Lower leg skin (tissue), 4 donors: Measurements from ENCODE around the gene VWCE. TPM values are rescaled to one million over a fixed set of nuclear protein-coding genes. Genes with fewer than 3 reads are reported as not detected.

Source experiments
- DNase-seq, 2 donors: peaks; one replicate each; pipeline ENCODE4 v3.0.0-alpha.2; 2019; ENCODE audit warnings: low spot score in 2 of 2
- H3K4me3 ChIP-seq: fragments of 200-600 bp; sonication (generic); 2 replicates; pipeline ENCODE4 v1.5.1; 2017; ENCODE audit warnings: mild to moderate bottlenecking, low read depth; ENCODE audit not compliant: poor library complexity, severe bottlenecking
- POLR2A ChIP-seq, 2 donors: fragments of 450-650 bp; IDR thresholded peaks; one replicate each; pipeline ENCODE4 v1.6.1; 2016 to 2017; ENCODE audit warnings: antibody characterized with exemption in 2 of 2, mild to moderate bottlenecking in 1 of 2, moderate library complexity in 1 of 2
- WGBS, 2 donors: methylation state at CpG; one replicate each; pipeline ENCODE4 v1.1.5; 2018; 5-methylcytosine and 5-hydroxymethylcytosine counted together
- intact Hi-C: fragments of 100-400 bp; cut with DNase I; formaldehyde crosslinking; loops from one replicate; pipeline ENCODE4 v1.15.0; 2023; ENCODE audit warnings: low total_unique reads
- total RNA-seq, 4 donors: library from RNA; depleted of rRNA; stranded (reverse); fragments of >200 nt; gene quantifications; one replicate each; pipeline ENCODE4 v1.1.0, GENCODE V29; 2016
- TF ChIP-seq, protein P1 (sequence below), 3 donors: fragments of 450-650 bp; IDR thresholded peaks; one replicate each; pipeline ENCODE4 v1.5.1; 2016; ENCODE audit warnings: antibody characterized with exemption in 3 of 3, mild to moderate bottlenecking in 3 of 3, moderate library complexity in 2 of 3

VWCE gene
- total RNA-seq, 4 donors from 2014 or later = 0.22 to 0.68 TPM; not detected in 2

DNA sequence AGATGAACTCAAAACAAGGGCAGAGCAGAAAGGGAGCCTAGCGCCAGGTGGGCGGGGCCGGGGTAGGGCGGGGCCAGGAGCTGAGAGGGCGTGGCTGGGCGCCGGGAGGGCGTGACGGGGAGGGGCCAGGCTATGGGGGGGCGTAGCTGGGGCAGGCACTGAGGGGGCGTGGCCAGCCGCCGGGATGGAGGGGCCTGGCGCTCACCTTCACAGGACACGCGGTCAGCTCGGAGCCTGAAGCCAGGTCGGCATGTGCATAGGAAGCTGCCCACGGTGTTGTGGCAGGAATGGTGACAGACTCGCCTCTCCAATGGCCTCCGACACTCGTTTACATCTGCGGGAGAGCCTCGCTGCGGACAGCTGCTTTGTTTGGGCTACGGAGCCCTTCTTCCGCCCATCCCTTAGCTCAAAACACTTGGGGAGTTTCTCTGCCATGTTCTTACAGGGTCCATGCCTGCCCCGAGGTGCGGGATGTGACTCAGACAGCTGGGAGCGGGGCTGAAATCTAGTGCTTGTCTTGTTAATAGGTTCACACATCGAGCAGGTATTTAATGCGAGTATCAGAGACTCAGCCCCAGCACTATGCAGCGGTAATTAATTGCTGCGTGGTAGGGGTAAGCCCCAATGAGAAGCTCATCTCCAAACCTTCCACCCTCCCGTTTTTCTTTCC, 13.4 kb downstream of the VWCE start:
- intact Hi-C loops = no loop called here
- no peak for DNase-seq
- H3K4me3 ChIP-seq = no peak overlapping the region
- TF ChIP-seq, protein P1, sequence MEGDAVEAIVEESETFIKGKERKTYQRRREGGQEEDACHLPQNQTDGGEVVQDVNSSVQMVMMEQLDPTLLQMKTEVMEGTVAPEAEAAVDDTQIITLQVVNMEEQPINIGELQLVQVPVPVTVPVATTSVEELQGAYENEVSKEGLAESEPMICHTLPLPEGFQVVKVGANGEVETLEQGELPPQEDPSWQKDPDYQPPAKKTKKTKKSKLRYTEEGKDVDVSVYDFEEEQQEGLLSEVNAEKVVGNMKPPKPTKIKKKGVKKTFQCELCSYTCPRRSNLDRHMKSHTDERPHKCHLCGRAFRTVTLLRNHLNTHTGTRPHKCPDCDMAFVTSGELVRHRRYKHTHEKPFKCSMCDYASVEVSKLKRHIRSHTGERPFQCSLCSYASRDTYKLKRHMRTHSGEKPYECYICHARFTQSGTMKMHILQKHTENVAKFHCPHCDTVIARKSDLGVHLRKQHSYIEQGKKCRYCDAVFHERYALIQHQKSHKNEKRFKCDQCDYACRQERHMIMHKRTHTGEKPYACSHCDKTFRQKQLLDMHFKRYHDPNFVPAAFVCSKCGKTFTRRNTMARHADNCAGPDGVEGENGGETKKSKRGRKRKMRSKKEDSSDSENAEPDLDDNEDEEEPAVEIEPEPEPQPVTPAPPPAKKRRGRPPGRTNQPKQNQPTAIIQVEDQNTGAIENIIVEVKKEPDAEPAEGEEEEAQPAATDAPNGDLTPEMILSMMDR (IDR thresholded peaks at IDR 0.05) = no peak
- no peak for TF ChIP-seq POLR2A (IDR thresholded peaks at IDR 0.05)
- 29 to 30% methylated on average over 22 to 34 of the region's 35 CpGs for WGBS, 2 donors

DNA sequence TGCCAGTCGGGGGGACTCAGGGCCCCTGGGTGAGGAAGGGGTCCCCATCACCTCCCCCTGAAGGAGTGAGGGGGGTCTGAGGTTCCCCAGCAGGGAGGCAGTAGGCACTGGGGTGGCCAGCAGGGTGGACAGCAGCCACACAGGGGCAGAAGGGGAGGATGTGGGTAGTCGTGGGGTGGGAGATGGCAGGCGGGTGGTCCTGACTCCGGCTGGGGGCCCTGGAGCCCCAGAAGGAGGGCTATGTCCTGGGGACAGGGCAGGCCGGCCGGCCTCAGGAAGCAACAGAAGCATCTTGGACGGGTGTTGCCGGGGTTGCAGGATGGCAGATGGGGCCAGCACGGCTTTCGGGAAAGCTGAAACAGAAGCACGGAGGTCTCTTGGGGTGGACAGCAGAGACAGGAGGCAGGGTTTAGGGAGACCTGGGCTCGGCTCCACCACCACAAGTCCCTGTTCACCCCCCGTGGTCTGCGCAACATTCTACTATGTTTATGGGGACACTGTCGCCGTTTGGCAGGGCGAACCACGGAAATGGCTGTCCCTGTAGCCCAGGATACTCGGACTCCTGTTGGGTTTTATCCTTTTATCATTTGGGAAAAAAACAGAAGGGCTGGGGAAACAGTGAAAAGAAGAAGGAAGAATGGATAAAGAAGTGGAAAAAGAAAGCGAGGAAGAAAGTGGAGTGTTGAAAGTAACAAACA, 14.1 kb downstream of the VWCE start:
- TF ChIP-seq POLR2A (IDR thresholded peaks at IDR 0.05) = no peak
- TF ChIP-seq, protein P1 (IDR thresholded peaks at IDR 0.05) = no peak
- intact Hi-C loops = no loop called here
- no peak overlapping the region for H3K4me3 ChIP-seq
- 80 to 86% methylated on average over 20 of the region's 20 CpGs for WGBS, 2 donors
- DNase-seq = no peak

DNA sequence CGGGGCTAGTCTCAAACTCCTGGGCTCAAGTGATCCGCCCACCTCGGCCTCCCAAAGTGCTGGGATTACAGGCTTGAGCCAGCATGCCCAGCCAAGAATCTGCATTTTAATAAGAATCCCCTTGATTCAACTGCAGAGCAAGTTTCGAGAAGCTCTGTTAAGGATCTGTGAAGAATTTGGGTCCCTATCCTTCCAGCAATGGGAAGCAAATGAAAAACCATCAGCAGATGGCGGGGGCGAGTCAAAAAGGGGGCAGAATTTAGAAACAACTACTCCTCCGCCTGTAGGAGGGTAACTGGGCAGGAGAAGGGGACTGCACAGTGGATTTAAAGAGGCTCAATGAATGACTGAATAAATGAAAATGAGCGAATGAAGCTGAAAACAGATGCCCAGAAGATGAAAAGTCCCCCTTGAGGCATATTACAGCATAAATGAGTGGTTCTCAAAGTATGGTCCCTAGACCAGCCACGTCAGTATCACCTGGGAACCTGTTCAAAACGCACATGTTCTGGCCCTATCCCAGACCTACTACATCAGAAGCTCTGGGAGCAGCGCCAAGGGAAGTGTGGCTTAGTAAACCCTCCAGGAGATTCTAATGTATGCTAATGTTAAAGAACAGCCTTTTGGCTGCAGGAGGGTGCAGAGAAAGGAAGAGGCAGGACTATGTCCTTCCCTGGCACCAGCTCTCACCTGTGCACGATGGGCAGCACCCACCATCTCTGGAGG, 15.0 kb downstream of the VWCE start:
- DNase-seq = peak in 1 of 2 donors; percentile 69
- 53 to 64% methylated on average over 12 of the region's 12 CpGs for WGBS, 2 donors
- TF ChIP-seq, protein P1 (IDR thresholded peaks at IDR 0.05) = no peak
- TF ChIP-seq POLR2A (IDR thresholded peaks at IDR 0.05) = no peak
- H3K4me3 ChIP-seq = no peak overlapping the region
- intact Hi-C loops = no loop called here

DNA sequence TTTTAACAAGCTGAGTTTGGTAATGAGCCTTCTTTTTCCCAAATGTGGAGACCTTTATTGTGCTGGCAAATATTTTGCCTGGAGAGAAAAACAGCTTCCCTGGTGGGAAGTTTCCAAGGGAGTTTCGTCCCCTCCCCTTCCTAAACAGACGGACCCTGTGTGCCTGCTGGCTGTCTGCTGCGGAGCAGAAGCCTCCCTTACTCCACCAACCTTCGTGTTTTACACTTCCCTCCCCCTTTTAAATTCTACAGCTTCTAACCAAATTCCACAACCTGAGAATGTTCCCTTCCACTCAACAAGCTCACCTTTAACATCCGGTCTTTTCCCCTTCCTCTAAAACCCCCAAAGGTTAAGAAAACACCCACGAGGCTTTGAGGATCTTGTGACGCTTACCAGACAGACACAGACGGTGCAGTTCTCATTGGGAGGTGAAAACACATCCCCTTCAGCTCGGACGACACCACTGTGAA, 17.1 kb downstream of the VWCE start:
- 47 to 50% methylated on average over 10 of the region's 10 CpGs for WGBS, 2 donors
- intact Hi-C loops = no loop called here

DNA sequence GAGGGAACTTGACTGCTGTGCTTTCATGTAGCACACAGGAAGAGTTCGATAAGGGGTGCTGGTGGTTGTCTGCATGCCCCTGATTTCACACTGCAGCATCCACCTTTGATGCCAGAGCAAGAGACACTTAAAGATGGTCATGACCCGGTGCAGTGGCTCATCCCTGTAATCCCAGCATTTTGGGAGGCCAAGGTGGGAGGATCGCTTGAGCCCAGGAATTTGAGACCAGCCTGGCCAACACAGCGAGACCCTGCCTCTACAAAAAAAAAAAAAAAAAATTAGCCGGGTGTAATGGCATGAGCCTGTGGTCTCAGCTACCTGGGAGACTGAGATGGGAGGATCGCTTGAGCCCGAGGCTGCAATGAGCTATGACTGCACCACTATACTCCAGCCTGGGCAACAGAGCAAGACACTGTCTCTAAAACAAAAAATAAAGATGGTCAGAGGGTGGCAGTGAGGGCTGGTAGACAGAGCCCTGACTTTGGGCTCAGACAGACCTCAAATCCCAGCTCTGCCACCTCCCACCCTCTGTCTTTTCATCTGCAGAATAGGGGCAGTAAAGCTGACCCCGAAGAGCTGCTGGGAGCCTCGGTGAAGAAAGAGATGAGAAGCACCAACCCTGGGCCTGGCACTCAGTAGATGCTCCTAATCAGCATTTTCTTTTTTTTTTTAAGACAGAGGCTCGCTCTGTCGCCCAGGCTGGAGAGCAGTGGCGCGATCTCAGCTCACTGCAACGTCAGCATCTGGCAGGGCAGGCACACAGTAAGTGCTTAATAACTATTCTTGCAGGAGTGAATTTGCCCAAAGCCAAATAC, 17.7 kb downstream of the VWCE start:
- H3K4me3 ChIP-seq = no peak overlapping the region
- intact Hi-C loops = no loop called here
- no peak for DNase-seq
- WGBS, 2 donors = 71% methylated on average over 14 of the region's 14 CpGs
- no peak for TF ChIP-seq POLR2A (IDR thresholded peaks at IDR 0.05)
- TF ChIP-seq, protein P1 (IDR thresholded peaks at IDR 0.05) = no peak

More for the DNA sequence above, 17.1 kb downstream of the VWCE start:
- DNase-seq = no peak
- TF ChIP-seq, protein P1 (IDR thresholded peaks at IDR 0.05) = no peak
- no peak for TF ChIP-seq POLR2A (IDR thresholded peaks at IDR 0.05)
- H3K4me3 ChIP-seq = no peak overlapping the region
